Germinal center (tissue), 1 donor: ENCODE measurements around the gene WBP1L.
"Not testable (repeated sequence)": the region's sequence is repeated elsewhere in the genome, so short reads cannot be mapped to it uniquely, and the experiment has no call there.

Experiments
- DNase-seq: peaks from one replicate; pipeline ENCODE4 v3.0.0; 2012; ENCODE audit warnings: mixed read lengths, low spot score

WBP1L gene

GRCh38 chr10:102838276-102838927, 94.7 kb downstream of the WBP1L start:
- DNase-seq: not testable (repeated sequence)

- DNase-seq: no peak
Observed at GRCh38 chr10:102841827-102842345, 98.1 kb downstream of the WBP1L start.

- DNase-seq: not testable (repeated sequence)
Observed at GRCh38 chr10:102843139-102843538, 99.4 kb downstream of the WBP1L start.

GRCh38 chr10:102844190-102844776, 100.5 kb downstream of the WBP1L start:
- DNase-seq: not testable (repeated sequence)

GRCh38 chr10:102845352-102845902, 101.7 kb downstream of the WBP1L start:
- no peak for DNase-seq

- no peak for DNase-seq
Observed at GRCh38 chr10:102850025-102850518, 106.3 kb downstream of the WBP1L start.

- DNase-seq: not testable (repeated sequence)
Observed at GRCh38 chr10:102853237-102853636, 109.5 kb downstream of the WBP1L start.

- DNase-seq: not testable (repeated sequence)
Observed at GRCh38 chr10:102855731-102856436, 112.1 kb downstream of the WBP1L start.

- no peak for DNase-seq
Observed at GRCh38 chr10:102856758-102857424, 113.1 kb downstream of the WBP1L start.

GRCh38 chr10:102859911-102860310, 116.2 kb downstream of the WBP1L start:
- no peak for DNase-seq

- DNase-seq: no peak
Observed at GRCh38 chr10:102863660-102864059, 119.9 kb downstream of the WBP1L start.

- DNase-seq: no peak
Observed at GRCh38 chr10:102865620-102866019, 121.9 kb downstream of the WBP1L start.
